Cerebellar nuclear complex (tissue), 1 donor: Measurements from ENCODE around the gene ENTHD1.

Experiments
- DNase-seq, 2 experiments: peaks; one replicate each; lab custom pipeline; 2025; lab: John Stamatoyannopoulos, UW

Gene ENTHD1

GRCh38 chr22:39731481-39731880 is 162.1 kb downstream of the ENTHD1 start:
- DNase-seq, result no peak

- DNase-seq, result no peak
Observed at GRCh38 chr22:39729141-39729934, 164.2 kb downstream of the ENTHD1 start.

GRCh38 chr22:39728236-39728860 is 165.2 kb downstream of the ENTHD1 start:
- DNase-seq, result no peak

GRCh38 chr22:39727541-39727940 is 166.0 kb downstream of the ENTHD1 start:
- no peak for DNase-seq

- no peak for DNase-seq
Observed at GRCh38 chr22:39725351-39726035, 168.1 kb downstream of the ENTHD1 start.

GRCh38 chr22:39724857-39725256 is 168.7 kb downstream of the ENTHD1 start:
- DNase-seq, result no peak

- DNase-seq, result no peak
Observed at GRCh38 chr22:39724390-39724789, 169.2 kb downstream of the ENTHD1 start.

- DNase-seq, result no peak
Observed at GRCh38 chr22:39723899-39724351, 169.6 kb downstream of the ENTHD1 start.

- DNase-seq, result no peak
Observed at GRCh38 chr22:39723463-39723862, 170.1 kb downstream of the ENTHD1 start.

- DNase-seq, result no peak
Observed at GRCh38 chr22:39722501-39722900, 171.1 kb downstream of the ENTHD1 start.

GRCh38 chr22:39722032-39722325 is 171.6 kb downstream of the ENTHD1 start:
- no peak for DNase-seq

GRCh38 chr22:39721206-39722031 is 172.1 kb downstream of the ENTHD1 start:
- DNase-seq, result no peak

- no peak for DNase-seq
Observed at GRCh38 chr22:39719559-39720450, 173.8 kb downstream of the ENTHD1 start.

GRCh38 chr22:39718921-39719475 is 174.6 kb downstream of the ENTHD1 start:
- no peak for DNase-seq

- no peak for DNase-seq
Observed at GRCh38 chr22:39718206-39718605, 175.4 kb downstream of the ENTHD1 start.

- no peak for DNase-seq
Observed at GRCh38 chr22:39717099-39717498, 176.5 kb downstream of the ENTHD1 start.

GRCh38 chr22:39716534-39716933 is 177.0 kb downstream of the ENTHD1 start:
- no peak for DNase-seq

- no peak for DNase-seq
Observed at GRCh38 chr22:39715778-39716495, 177.6 kb downstream of the ENTHD1 start.

- DNase-seq, result no peak
Observed at GRCh38 chr22:39714321-39714720, 179.2 kb downstream of the ENTHD1 start.

- DNase-seq, result no peak
Observed at GRCh38 chr22:39713799-39714290, 179.7 kb downstream of the ENTHD1 start.
